ENCODE data around the gene CFAP206. TPM values are rescaled to one million over a fixed set of nuclear protein-coding genes. Genes with fewer than 3 reads are reported as not detected.

The CFAP206 gene
- total RNA-seq, 2 experiments from 2014 or later: 0.11 TPM; not detected in 1

GRCh38 chr6:87472525-87473418, 65.0 kb downstream of the CFAP206 start, which contains the start of gene SLC35A1:
TSS of gene SLC35A1 (plus strand) at chr6:87472974. CDS start at chr6:87473004, 30 bp downstream.
- ChIA-PET CTCF (interaction anchor here (1.5 kb wide), 1 partner anchor 151 kb away, joined by 9 read pairs; the partner anchor contains the start of gene SMIM8), POLR2A (interaction anchor here (0.5 to 1.7 kb wide), 9 partner anchors 15 to 316 kb away, joined by 3 to 15 read pairs (median 4); partner anchors contain the start of genes AKIRIN2, ORC3 and RARS2)
- H3K4me3 Mint-ChIP-seq: peak within 1 kb of the TSS; percentile 92
- ATAC-seq (ENCODE audit: poor library complexity) (peak; percentile 89), DNase-seq (peak; percentile 74 to 90 (median 80))
- no peak for TF ChIP-seq CTCF (IDR thresholded peaks at IDR 0.05)
- H3K9me3 Mint-ChIP-seq: no peaks in the 10 kb centered on the region
- peaks cover 8% of the 10 kb centered on the region for H3K36me3 Mint-ChIP-seq (ENCODE audit: low read depth)
- no peaks in the 10 kb centered on the region for H3K9me3 ChIP-seq (ENCODE audit: control insufficient read depth in 1 of 2, insufficient read depth in 1 of 2, low read length in 2 of 2)
- peak within 1 kb of the TSS; percentile 77 to 97 for H3K27ac ChIP-seq (ENCODE audit: low read depth in 1 of 2, low read length in 2 of 2)
- H3K27me3 Mint-ChIP-seq: peaks cover 3% of the 10 kb centered on the region
- peaks cover 4% of the 10 kb centered on the region for H3K36me3 ChIP-seq (ENCODE audit: insufficient read depth, low read length)
- peak within 1 kb of the TSS; percentile 93 for H3K27ac Mint-ChIP-seq
- H3K4me3 ChIP-seq (ENCODE audit: low read length): peak within 1 kb of the TSS; percentile 92
- H3K4me1 ChIP-seq (ENCODE audit: insufficient read depth, low read length): peaks cover 13% of the 10 kb centered on the region
- intact Hi-C loops (cut with DNase I, micrococcal nuclease): loop anchor here (1.0 to 10.0 kb wide), 12 partner anchors 60 to 1610 kb away; partner anchors contain the start of genes AKIRIN2 (in 2 of the 2), ORC3 (in 2 of the 2), PNRC1 (in 1 of the 2) and RNGTT (in 1 of the 2)
- no peaks in the 10 kb centered on the region for H3K27me3 ChIP-seq (ENCODE audit: control insufficient read depth in 1 of 2, insufficient read depth in 2 of 2, low read length in 2 of 2)
- peaks cover 28% of the 10 kb centered on the region for H3K4me1 Mint-ChIP-seq (ENCODE audit: low read depth)

- no peaks in the 10 kb centered on the region for H3K27me3 ChIP-seq (ENCODE audit: control insufficient read depth in 1 of 2, insufficient read depth in 2 of 2, low read length in 2 of 2)
- peak overlapping the region; percentile 92 for H3K4me3 ChIP-seq (ENCODE audit: low read length)
- H3K4me3 Mint-ChIP-seq: peak overlapping the region; percentile 92
- no peaks in the 10 kb centered on the region for H3K9me3 ChIP-seq (ENCODE audit: control insufficient read depth in 1 of 2, insufficient read depth in 1 of 2, low read length in 2 of 2)
- H3K36me3 ChIP-seq (ENCODE audit: insufficient read depth, low read length): peaks cover 8% of the 10 kb centered on the region
- H3K9me3 Mint-ChIP-seq: no peaks in the 10 kb centered on the region
- TF ChIP-seq CTCF (IDR thresholded peaks at IDR 0.05): no peak
- CTCF ChIA-PET: no interaction called here
- peak overlapping the region; percentile 77 to 97 for H3K27ac ChIP-seq (ENCODE audit: low read depth in 1 of 2, low read length in 2 of 2)
- H3K27me3 Mint-ChIP-seq: no peaks in the 10 kb centered on the region
- H3K4me1 ChIP-seq (ENCODE audit: insufficient read depth, low read length): peaks cover 13% of the 10 kb centered on the region
- H3K36me3 Mint-ChIP-seq (ENCODE audit: low read depth): peaks cover 15% of the 10 kb centered on the region
- POLR2A ChIA-PET: interaction anchor here (0.6 to 1.7 kb wide), 4 partner anchors 30 to 226 kb away, joined by 3 to 11 read pairs (median 4); partner anchors contain the start of genes CFAP206, ORC3 and RARS2
- peak; percentile 72 for ATAC-seq (ENCODE audit: poor library complexity)
- peak overlapping the region; percentile 93 for H3K27ac Mint-ChIP-seq
- intact Hi-C loops (cut with DNase I, micrococcal nuclease): loop anchor here (2.0 to 10.0 kb wide), 10 partner anchors 61 to 1609 kb away; partner anchors contain the start of genes AKIRIN2 (in 2 of the 2), ORC3 (in 2 of the 2), PNRC1 (in 1 of the 2) and RNGTT (in 1 of the 2)
- H3K4me1 Mint-ChIP-seq (ENCODE audit: low read depth): peaks cover 28% of the 10 kb centered on the region
- DNase-seq: peak in 9 of 14 experiments; percentile 38 to 79 (median 50)
Measured at GRCh38 chr6:87473419-87473903, 65.7 kb downstream of the CFAP206 start.

GRCh38 chr6:87481931-87482330, 74.2 kb downstream of the CFAP206 start:
- H3K4me1 Mint-ChIP-seq (ENCODE audit: low read depth): no peaks in the 10 kb centered on the region
- H3K27me3 ChIP-seq (ENCODE audit: control insufficient read depth in 1 of 2, insufficient read depth in 2 of 2, low read length in 2 of 2): no peaks in the 10 kb centered on the region
- TF ChIP-seq CTCF (IDR thresholded peaks at IDR 0.05): no peak
- H3K4me3 Mint-ChIP-seq: no peak overlapping the region
- H3K27ac Mint-ChIP-seq: no peak overlapping the region
- DNase-seq: no peak
- no peaks in the 10 kb centered on the region for H3K9me3 ChIP-seq (ENCODE audit: control insufficient read depth in 1 of 2, insufficient read depth in 1 of 2, low read length in 2 of 2)
- CTCF ChIA-PET: interaction anchor here (0.7 kb wide), 1 partner anchor 21 kb away, joined by 3 read pairs; no protein-coding TSS in a partner anchor
- no peaks in the 10 kb centered on the region for H3K9me3 Mint-ChIP-seq
- no peak overlapping the region for H3K27ac ChIP-seq (ENCODE audit: low read depth in 1 of 2, low read length in 2 of 2)
- no peak for ATAC-seq (ENCODE audit: poor library complexity)
- no peak overlapping the region for H3K4me3 ChIP-seq (ENCODE audit: low read length)
- intact Hi-C loops (cut with DNase I, micrococcal nuclease): no loop called here
- H3K27me3 Mint-ChIP-seq: no peaks in the 10 kb centered on the region
- peaks cover 21% of the 10 kb centered on the region for H3K36me3 ChIP-seq (ENCODE audit: insufficient read depth, low read length)
- H3K36me3 Mint-ChIP-seq (ENCODE audit: low read depth): peaks cover 48% of the 10 kb centered on the region
- POLR2A ChIA-PET: no interaction called here
- no peaks in the 10 kb centered on the region for H3K4me1 ChIP-seq (ENCODE audit: insufficient read depth, low read length)

All from CD4-positive, alpha-beta T cell (primary cell).